ENCODE measurements around the gene PPP1R16B.

GRCh38 chr20:38950254-38950653 lies 144.8 kb downstream of the PPP1R16B start:
- TF ChIP-seq CTCF (IDR thresholded peaks at IDR 0.05; ENCODE audit: low read depth, low read length, poor library complexity, severe bottlenecking): no peak
- TF ChIP-seq EZH2phosphoT487 (IDR thresholded peaks at IDR 0.05; ENCODE audit: borderline replicate concordance, low read length): no peak
